Upper lobe of right lung (tissue), 1 donor: Measurements from ENCODE around the gene PTP4A1. TPM values are rescaled to one million over a fixed set of nuclear protein-coding genes. Genes with fewer than 3 reads are reported as not detected.

ENCODE experiments used
- ATAC-seq: fragments of 200-7000 bp; cut with Tn5 transposase; one replicate; pipeline ENCODE4 v1.9.1; 2020; ENCODE audit warnings: mild to moderate bottlenecking, moderate library complexity
- DNase-seq: peaks from one replicate; pipeline ENCODE4 v3.0.0-alpha.2; 2020
- H3K27ac ChIP-seq: fragments of 200-600 bp; one replicate; pipeline ENCODE4 v1.8.0; 2022
- H3K27me3 ChIP-seq: fragments of 200-600 bp; one replicate; pipeline ENCODE4 v1.8.0; 2022; ENCODE audit warnings: mild to moderate bottlenecking
- H3K36me3 ChIP-seq: fragments of 200-600 bp; one replicate; pipeline ENCODE4 v1.8.0; 2022
- H3K4me1 ChIP-seq: fragments of 200-600 bp; one replicate; pipeline ENCODE4 v1.8.0; 2022
- H3K4me3 ChIP-seq: fragments of 200-600 bp; one replicate; pipeline ENCODE4 v1.8.0; 2022; ENCODE audit warnings: mild to moderate bottlenecking
- H3K9me3 ChIP-seq: fragments of 200-600 bp; one replicate; pipeline ENCODE4 v1.8.0; 2022
- CTCF ChIP-seq: fragments of 200-600 bp; IDR thresholded peaks from one replicate; pipeline ENCODE4 v1.8.0; 2022; ENCODE audit warnings: antibody characterized with exemption
- intact Hi-C: fragments of 100-400 bp; cut with DNase I; formaldehyde crosslinking; loops from one replicate; pipeline ENCODE4 v1.11.0; 2022
- total RNA-seq: library from RNA; stranded (reverse); fragmentation: NEBNext Ultra II Directional; extraction: Animal tissue kit (Norgen Biotek cat#: 25700); gene quantifications from one replicate; pipeline ENCODE4 v1.2.1, GENCODE V29; 2021
- donor health status: DM: no; HTN: yes; CAD: no; lungs with severe emphysema.

Gene PTP4A1
- total RNA-seq, 1 donor from 2014 or later: 55.6 TPM

- H3K9me3 ChIP-seq: no peaks in the 10 kb centered on the region
- intact Hi-C loops: no loop called here
- no peaks in the 10 kb centered on the region for H3K4me1 ChIP-seq
- no peak for DNase-seq
- ATAC-seq: no peak
- no peaks in the 10 kb centered on the region for H3K36me3 ChIP-seq
- H3K4me3 ChIP-seq: no peak overlapping the region
- H3K27me3 ChIP-seq: no peaks in the 10 kb centered on the region
- no peak for TF ChIP-seq CTCF
- no peak overlapping the region for H3K27ac ChIP-seq
Observed at GRCh38 chr6:63556369-63556768, 15.9 kb upstream of the PTP4A1 start.

- intact Hi-C loops: no loop called here
- TF ChIP-seq CTCF: no peak
- Histone ChIP-seq H3K9me3 (no peaks in the 10 kb centered on the region), H3K4me3 (no peak overlapping the region), H3K27ac (no peak overlapping the region), H3K27me3 (no peaks in the 10 kb centered on the region), H3K4me1 (no peaks in the 10 kb centered on the region), H3K36me3 (no peaks in the 10 kb centered on the region)
- ATAC-seq (no peak), DNase-seq (no peak)
Observed at GRCh38 chr6:63558278-63558677, 14.0 kb upstream of the PTP4A1 start.

GRCh38 chr6:63560801-63561287, 11.4 kb upstream of the PTP4A1 start:
- H3K9me3 ChIP-seq: no peaks in the 10 kb centered on the region
- TF ChIP-seq CTCF: no peak
- no peak overlapping the region for H3K27ac ChIP-seq
- intact Hi-C loops: no loop called here
- no peaks in the 10 kb centered on the region for H3K36me3 ChIP-seq
- ATAC-seq: peak; percentile 67
- no peak for DNase-seq
- H3K27me3 ChIP-seq: no peaks in the 10 kb centered on the region
- H3K4me1 ChIP-seq: no peaks in the 10 kb centered on the region
- no peak overlapping the region for H3K4me3 ChIP-seq

- no peak for TF ChIP-seq CTCF
- ATAC-seq: no peak
- H3K27me3 ChIP-seq: no peaks in the 10 kb centered on the region
- no peaks in the 10 kb centered on the region for H3K4me1 ChIP-seq
- H3K36me3 ChIP-seq: no peaks in the 10 kb centered on the region
- intact Hi-C loops: no loop called here
- no peaks in the 10 kb centered on the region for H3K9me3 ChIP-seq
- H3K4me3 ChIP-seq: no peak overlapping the region
- no peak for DNase-seq
- H3K27ac ChIP-seq: no peak overlapping the region
Observed at GRCh38 chr6:63561288-63561687, 11.0 kb upstream of the PTP4A1 start.

- DNase-seq: no peak
- Histone ChIP-seq H3K27me3 (no peaks in the 10 kb centered on the region), H3K27ac (no peak overlapping the region), H3K9me3 (no peaks in the 10 kb centered on the region), H3K4me1 (no peaks in the 10 kb centered on the region), H3K4me3 (no peak overlapping the region), H3K36me3 (no peaks in the 10 kb centered on the region)
- no peak for TF ChIP-seq CTCF
- intact Hi-C loops: no loop called here
- no peak for ATAC-seq
Observed at GRCh38 chr6:63563235-63563634, 9.0 kb upstream of the PTP4A1 start.
